Forelimb muscle (tissue), 1 donor: ENCODE data around the gene PROP1. TPM values are rescaled to one million over a fixed set of nuclear protein-coding genes. Genes with fewer than 3 reads are reported as not detected.
"Not testable (repeated sequence)": the region's sequence is repeated elsewhere in the genome, so short reads cannot be mapped to it uniquely, and the experiment has no call there.

Source experiments
- DNase-seq: peaks from one replicate; pipeline ENCODE4 v3.0.0-alpha.2; 2013; ENCODE audit warnings: low read depth
- polyA plus RNA-seq: library from polyadenylated mRNA; unstranded; fragments of 120-200 nt; gene quantifications from one replicate; pipeline ENCODE4 v1.2.1, GENCODE V29; 2013; ENCODE audit not compliant: insufficient read length

Gene PROP1
- not detected for polyA plus RNA-seq

DNA sequence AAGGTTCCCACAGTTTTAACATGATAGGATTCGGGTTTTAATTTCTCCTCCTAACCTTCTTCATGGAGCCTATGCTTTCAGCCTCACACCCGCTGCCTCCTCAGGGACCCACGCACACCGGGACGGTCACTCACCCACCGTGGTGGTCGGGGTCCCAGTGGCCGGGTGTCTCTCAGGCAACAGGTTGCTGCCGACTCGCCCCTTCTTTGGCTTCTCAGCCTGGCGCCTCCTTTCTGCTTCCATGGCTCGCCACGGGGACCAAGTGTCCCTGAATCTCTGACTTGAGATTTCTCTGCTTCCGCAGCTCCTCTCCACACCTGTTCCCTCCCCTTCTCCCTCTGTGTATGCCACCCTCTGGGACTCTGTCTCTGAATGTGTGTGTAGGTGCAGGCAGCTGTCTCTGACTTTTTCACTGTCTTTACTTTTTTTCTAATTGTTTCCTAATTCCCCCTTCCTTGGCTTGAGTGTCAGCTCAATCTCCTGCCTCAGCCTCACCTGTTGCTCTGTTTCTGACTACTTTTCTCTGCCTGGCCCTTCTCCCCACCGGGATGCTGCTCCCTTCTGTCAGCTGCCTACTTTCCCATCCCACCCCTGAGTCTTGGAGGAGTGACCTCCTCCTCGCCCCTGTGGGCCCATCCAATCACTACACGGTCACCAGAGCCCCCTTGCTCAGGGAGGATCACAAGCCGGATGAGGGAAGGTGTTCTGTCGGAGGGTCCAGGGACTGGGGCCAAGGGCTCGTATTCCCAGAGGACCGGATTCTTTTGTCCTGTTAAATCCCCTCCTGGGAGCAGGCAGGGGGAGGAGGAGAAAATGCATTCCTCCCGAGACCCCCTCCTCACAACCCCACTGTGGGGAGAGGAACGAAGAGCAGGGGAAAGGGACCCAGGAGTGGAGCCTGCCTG is at the start of gene PROP1:
TSS of gene PROP1 (minus strand) at position 552 of the 905 bp plus-strand sequence. CDS start at position 243, 309 bp downstream.
- DNase-seq = no peak

DNA sequence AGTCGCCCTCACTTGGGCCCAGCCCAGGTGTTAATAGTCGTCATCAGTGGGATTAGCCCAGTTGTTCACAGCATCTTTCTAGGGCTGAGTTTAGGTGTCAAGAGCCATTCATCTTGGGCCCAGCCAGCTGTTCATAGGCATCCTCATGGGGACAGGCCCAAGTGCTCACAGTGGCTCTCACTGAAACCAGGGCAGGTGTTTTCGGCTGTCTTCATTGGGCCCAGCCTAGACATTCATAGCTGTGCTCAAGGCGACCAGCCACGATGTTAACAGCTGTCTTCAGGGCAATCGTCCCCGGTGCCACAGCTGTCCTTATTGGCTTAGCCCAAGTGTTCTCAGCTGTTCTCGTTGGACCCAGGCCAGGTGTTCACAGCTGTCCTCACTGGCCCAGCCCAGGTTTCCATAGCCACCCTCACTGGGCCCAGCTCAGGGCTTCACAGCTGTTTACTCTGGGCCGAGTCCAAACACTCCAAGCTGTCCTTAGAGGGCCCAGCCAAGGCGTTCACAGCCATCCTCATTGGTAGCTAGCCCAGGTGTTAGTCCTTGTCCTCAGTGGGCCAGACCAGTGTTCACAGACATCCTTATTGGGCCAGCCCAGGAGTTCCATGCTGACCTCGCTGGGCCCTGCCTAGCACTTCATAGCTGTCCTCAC is 23.5 kb upstream of the PROP1 start:
- not testable (repeated sequence) for DNase-seq

DNA sequence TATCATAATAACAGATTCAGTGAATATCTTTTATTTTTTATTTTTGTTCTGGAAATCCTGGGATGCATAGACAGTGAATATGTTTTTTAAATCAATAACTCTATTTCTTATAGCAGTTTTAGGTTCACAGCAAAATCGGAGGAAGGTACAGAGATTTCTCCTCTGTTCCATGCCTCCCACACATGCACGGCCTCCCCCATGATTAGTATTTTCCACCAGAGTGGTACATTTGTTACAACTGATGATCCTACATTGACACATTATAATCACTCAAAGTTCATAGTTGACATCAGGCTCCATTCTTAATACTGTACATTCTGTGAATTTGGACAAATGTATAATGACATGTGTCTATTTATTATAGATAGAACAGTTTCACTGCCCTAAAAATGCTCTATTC is 16.7 kb upstream of the PROP1 start:
- DNase-seq = not testable (repeated sequence)

DNA sequence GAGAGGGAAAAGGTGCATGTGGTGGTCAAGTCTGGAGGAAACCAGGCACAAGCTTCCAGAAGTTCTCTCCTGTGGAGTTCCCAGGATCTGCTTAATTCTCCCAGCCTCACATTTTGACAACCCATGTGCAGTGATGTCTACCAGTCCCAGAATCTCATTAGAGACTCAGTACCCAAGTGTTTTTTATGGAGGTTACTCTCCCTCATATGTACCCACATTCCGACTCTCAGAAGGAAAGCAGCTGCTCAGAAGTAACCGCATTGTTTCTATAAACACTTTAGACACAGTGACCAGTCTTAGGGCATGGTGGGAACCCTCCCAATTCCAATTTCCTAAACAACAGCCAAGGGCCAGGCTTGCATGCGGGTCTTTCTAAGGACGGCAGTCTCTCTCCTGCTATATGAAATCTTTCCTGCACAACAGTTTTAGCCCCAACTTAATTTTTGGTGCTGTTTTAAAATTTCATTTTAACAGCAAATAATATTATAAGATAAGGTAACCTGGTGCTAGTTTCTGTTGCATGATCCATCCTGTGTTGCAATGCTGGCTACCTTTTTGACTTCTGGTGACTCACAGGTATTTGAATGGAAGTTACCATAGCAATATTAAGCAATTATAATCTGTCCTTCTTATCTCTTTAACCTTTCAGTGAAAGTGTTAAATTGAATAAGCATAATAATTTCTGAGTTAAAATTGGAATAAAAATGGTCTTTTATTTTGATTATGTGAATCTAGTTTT is 15.9 kb upstream of the PROP1 start:
- DNase-seq = not testable (repeated sequence)

DNA sequence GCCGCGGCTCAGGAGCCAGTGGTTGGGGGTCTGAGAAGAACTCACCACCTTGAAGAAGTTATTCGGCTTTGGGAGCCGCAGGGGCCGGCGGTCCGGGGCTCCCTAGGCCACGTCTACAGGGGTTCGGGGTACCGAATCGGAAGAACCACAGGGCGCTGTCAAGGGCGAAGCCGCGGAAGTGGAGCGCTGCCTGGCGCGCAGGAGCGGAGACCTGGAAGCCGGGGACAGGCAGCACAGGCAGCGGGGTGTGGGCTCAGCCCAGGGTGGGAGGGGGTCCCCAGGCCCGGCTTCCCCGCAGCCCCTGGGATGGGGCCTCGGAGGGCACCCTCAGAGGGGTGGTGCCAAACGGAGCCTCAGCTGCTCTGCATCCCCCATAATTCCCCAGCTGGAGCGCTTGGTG is 11.2 kb upstream of the PROP1 start:
- DNase-seq = not testable (repeated sequence)

DNA sequence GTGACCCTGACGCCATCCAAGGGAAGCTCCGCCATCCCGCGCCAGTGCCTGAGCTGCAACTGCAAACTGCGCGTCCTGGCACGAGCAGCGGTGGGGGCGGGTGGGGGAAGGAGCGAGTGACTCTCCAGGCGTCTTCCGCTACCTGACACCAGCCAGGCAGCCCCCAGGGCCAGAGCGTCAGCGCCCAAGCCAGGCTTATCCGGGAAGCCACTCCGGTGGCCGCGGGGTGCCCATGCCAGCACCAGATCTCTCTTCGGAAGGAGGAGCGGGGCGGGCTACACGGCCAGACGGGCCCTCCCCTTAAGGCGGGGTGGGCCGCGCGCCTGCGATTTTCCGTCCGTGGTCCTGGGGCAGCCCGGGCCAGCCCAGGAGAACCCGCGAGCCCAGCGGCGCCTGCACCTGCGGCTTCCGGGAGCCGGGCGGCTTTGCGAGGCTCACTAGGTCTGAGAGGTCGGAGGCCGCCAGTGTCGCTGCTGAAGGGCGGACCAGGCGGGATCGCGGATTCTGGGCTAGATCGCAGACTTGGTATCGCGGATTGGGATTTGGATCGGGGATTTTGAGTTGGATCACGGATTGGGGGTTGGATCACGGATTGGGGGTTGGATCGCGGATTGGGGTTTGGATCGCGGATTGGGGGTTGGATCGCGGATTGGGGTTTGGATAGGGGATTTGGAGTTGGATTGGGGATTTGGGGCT is 10.6 kb upstream of the PROP1 start:
- not testable (repeated sequence) for DNase-seq

DNA sequence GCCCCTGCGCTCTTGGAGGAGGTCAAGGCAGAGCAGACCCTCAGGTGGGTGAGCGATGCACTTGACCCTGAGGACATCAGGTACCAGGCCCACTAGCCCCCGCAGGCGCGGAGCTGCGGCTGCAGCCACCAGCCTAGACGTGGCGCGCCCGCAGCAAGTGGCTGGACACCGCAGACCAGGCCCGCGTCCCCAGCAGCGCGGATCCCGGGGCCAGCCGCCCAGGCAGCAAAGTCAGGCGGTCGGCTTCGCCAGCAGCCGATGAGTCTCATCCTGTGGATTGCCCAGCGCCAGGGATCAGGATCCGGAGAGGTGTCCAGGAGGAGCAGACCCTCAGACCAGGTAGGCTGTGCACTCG is 10.1 kb upstream of the PROP1 start:
- DNase-seq = not testable (repeated sequence)

DNA sequence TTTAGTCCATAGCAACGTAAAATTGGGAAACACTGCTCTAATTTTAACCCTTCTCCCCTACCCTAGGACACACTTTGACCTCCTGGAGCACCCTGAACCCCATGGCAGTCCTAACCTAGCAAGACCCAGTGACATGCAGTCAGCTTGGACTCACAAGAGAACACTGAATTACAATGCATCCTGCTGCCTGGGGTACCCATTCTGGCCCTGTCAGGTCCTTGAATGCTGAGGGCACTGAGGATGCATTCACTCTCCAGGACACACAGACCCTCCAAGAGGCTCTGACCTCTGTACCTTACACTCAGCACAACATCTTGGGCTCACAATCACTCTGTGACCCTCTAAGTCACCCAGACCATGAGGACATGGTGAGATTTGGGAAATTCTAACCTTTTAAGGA is 1.8 kb upstream of the PROP1 start:
- no peak for DNase-seq

DNA sequence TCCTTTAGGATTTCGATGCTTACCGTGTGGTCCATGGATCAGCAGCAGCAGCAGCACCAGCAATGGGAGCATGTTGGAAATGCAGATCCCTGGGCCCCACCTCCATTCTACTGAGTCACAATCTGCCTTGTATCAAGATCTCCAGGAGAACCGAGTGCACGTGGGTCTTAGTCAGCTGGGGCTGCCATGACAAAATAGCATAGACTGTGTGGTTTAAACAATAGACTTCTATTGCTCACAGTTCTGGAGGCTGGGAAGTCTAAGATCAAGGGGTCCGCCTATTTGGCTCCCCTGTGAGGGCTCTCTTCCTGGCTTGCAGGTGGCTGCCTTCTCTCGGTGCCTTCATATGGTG is 1.3 kb upstream of the PROP1 start:
- DNase-seq = no peak

DNA sequence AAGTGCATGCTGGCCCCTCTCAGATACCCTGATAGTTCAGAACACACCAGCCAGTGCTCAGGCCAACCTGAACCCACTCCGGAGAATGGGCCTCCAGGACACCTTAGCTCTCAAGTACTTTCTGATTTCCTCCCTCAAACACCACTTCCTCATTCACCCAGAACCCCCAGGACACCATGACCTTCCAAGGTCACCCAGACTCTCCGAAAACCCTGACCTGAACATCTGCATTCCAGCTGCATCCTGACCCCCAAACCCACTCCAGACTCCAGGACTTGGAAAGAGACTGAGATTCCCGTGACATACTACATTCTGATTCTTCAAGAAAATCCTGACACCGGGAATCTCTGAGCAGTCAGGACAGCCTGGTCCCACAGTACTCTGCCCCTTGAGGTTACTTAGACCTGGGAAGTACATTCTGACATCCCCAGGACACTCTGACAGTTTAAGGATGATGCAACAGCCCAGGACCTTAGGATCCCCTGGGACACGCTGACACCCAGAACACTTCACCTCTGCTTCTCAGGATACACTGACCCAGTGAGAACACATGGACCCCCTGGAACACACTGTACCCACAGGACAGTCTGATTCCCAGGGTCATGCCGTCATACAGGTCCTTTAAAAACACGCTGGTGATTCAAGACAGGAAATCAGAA is 747 bp upstream of the PROP1 start:
- DNase-seq = no peak

DNA sequence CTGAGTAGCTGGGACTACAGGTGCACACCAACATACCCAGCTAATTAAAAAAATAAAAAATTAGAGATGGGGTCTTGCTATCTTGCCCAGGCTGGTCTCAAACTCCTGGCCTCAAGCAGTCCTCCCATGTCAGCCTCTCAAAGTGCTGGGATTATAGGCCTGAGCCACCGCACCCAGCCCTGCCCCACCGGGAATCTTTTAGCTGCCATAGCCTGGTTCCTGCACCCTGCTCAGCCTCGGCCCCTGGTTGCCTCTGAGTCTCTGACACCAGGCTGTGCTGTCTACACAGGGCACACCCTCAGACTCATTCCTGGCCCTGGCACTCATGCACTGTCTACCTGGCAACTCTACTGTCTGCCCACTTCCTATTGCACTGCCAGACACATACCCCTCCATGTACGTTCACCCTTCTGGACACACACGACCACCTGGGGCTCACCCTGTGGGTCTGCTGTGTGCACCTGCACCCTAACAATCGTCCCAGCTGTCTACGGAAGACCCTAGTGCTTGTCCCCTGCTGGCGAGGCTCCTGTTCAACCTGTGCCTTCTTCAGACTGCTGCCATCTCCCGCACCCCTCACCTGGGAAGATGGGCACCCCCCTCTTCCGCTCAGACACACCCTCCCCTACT is 1.4 kb downstream of the PROP1 start:
- no peak for DNase-seq

DNA sequence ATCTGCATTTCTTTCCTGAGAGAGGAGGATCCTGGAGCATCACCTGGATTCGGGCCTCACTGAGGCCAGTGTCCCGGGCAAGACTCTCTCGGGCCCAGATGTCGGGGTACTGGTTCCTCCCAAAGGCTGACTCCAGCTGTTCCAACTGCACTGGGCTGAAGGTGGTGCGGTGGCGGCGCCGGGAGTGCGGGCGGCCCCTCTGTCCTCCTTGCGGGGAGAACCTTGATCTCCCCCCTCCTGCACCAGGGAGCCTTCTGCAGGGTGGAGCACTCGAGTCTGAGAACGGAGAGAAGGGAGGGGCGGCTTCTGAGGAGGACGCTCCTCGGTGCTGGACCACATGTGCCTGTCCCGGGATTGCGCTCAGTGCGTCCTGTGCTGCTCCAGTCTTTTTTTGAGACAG is 2.0 kb downstream of the PROP1 start:
- DNase-seq = no peak

DNA sequence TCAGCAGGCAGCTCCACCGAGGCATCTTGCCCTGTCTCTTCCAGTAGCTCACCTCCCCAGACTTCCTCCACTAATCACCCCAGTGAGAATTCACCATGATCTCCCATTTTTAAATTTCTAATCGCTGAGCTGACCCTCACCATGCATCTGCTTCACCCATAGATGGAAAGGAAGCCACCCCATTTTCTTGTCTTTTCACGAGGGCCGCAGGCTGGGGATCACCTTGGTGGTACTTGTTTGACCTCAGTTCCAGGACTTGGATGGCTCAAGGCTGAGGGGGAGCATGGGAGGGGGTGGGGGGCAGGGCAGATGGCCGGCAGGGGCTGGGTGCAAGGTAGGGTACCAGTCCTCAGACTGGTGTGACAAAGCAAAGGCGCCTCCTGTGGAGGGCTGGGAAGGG is 3.6 kb downstream of the PROP1 start:
- no peak for DNase-seq

DNA sequence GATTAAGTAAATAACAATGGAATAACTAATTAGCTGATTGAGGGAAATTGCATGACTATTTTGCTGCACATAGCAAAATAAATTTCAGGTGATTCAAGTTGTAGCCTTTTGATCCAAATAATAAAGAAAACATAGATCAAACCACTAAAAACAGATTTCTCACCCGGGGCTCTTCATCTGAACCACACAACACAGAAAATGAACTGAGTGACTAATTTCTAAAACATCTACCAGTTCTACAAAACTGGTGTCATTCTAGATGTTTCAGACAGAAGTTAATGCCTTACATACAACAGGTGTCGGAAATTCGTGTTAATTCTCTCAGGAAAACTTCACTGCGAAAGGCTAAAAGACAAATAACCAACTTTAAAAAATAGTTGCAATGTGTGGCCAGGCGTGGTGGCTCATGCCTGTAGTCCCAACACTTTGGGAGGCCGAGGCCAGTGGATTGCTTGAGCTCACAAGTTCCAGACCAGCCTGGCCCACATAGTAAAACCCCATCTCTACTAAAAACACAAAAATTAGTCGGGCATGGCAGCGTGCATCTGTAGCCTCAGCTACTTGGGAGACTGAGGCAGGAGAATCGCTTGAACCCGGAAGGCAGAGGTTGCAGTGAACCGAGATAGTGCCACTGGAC is 6.9 kb downstream of the PROP1 start:
- DNase-seq = no peak

DNA sequence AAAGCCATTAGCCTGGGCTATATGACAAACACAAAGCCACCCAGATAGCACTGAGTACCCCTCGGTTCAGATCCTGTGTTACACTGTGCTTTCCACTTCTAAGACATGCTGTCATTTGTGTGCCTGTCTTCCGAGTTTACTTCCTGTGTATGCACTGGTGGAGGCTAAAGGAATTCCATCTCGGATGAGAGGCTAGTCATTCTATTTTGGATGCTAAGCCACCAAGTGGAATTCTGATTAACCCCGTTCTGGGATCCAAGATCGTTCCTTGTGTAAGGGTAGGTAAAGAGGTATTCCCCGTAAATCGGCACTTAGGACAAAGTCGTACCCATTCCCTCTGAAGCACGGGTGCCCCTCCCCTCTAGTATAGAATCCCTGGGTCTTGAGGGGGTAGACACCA is 8.7 kb downstream of the PROP1 start:
- DNase-seq = no peak

DNA sequence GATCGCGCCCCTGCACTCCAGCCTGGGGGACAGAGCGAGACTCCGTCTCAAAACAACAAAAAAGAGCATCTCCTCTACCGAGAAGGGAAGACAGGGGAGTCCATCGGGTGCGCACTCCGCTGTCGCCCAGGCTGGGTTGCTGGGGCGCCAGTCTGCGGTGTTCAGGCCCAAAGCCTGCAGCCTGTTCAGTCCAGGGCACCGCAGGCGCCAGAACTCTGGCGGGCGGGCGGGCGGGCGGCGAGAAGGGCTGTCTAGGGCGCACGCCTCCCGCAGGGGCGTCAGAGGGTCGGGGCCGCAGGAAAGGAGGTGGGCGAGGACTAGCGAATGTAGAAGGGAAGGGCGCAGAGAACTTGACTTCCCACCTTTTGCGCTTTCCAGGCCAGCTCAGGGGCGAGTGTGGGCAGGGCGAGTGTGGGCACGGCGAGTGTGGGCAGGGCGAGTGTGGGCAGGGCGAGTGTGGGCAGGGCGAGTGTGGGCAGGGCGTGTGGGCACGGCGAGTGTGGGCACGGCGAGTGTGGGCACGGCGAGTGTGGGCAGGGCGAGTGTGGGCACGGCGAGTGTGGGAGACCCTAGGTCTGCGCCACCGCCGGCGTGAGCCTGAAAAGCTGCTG is 10.5 kb downstream of the PROP1 start:
- no peak for DNase-seq

DNA sequence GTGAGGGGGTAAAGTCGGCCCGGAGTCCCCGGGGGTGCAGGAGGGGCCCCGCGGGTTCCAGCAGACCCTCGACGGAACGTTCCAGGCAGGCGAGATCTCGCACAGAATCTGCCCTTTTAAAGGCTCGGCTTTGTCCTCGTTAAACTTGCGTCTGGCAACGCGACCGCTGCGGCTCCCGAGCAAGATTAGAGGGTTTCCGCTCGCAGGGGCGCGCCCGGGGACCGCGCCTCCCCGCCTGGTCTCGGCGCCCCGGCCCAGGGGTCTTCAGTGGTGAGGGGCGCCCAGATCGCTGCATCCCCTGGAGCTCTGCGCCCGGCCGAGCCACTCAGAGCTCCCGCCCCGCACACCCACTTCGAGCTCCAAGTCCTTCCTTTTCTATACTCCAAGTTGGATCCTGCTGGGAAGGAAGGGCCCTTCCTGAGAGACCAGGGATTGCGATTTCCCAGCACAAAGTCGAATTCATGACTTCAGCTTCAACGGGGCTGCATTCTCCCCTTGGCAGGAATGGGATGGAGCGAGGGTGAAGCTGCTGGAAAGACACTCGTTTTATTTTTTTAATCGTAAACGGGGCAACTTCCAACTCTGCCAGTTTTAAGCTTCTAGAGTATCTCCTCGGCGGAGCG is 11.3 kb downstream of the PROP1 start:
- DNase-seq = no peak

DNA sequence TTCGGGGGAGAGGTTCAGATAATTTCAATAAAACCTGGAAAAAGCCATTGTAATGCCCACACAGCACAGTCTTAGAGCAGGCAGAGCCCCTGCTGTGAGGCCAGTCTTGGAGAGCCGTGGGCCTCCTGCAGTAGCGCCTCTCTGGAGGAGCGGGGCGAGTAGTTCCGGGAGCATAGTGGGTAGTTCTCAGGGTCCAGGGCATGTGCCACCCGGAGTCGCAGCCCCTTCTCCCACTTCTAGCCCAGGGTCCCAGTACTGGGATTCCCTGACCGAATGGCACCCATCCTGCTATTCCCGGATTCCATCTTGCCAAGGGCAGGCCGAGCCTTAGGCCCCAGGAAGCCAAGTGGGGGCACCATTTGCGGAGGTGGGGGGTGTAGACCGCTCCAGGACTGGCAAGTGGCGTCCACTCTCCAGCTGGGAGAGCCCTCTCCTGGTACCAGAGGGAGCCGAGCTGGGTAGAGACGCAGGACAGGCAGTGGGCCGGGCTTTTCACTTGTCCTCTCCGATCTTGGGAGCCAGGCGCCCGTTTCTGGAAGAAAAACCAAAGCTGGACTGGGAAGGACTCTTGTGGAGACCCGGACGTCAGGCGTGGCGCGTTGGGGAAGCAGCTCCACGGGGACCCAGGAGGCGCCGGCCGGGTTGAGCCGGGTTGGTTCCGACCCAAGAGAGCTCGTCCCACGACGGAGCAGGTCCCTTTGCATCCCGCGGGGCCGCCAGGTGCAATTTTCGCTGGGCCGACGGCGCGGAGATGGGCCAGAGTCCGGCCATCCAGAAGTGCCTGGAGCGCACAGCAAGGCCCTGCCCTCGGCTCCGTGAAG is 12.1 kb downstream of the PROP1 start:
- DNase-seq = no peak

DNA sequence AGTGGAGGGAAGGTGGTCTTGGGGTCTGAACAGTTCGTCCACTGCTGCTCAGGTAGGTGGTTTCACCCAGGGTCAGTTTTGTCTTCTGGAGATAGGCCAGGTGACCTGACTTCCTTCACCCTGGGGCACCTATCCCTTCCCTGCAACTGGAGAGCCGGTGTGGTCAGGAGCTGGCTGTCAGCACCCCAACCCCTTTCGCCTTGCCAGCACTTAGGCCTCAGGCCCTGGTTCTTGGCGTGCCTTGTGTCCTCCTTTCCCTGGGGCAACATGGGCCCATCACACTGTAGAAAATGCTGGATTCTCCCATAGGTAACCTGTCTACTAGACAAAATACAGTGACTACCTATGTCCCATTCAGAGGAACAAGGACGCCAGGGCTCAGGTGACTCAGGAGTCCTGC is 13.1 kb downstream of the PROP1 start:
- DNase-seq = no peak
